ENCODE results near the gene SLC25A33. TPM values are rescaled to one million over a fixed set of nuclear protein-coding genes. Genes with fewer than 3 reads are reported as not detected.

SLC25A33 gene
- total and polyA plus RNA-seq, 2 donors (not counting 1 experiment from before 2014, with no cell fraction given) = 2.3 to 5.0 TPM

DNA sequence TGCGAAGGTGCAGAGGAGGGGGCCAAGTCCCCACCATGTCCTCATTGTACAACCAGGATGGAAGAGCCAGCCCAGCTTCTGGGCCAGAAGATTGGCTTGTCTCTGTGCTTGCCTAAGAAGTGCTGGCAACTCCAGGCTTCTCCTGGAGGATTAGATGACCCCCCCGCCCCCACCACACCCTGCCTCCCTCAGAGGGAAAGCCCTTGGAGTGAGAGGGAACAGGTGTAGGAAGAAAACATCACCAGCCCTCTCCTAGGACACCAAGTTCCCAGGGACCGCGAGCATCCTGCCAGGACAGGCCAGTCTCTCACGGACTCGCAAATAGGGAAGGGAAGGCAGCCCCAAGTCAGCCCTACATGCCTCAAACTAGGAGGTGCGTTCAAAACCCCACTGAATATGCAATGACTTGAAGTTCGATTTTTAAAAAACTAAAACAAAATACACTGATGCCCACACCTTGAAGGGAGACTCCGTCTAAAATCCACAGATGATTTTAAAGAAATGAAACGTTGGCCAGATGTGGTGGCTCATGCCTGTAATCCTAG, 20.7 kb upstream of the SLC25A33 start:
- no peaks in the 10 kb centered on the region for H3K4me1 Mint-ChIP-seq
- H3K4me1 ChIP-seq (ENCODE audit: control insufficient read depth in 2 of 2, insufficient read depth in 2 of 2, low read length in 2 of 2) = no peaks in the 10 kb centered on the region
- H3K36me3 ChIP-seq (replicated peaks in 1 of 2; ENCODE audit: control extremely low read depth in 1 of 2, control insufficient read depth in 1 of 2, extremely low read depth in 1 of 2, insufficient read depth in 2 of 2, low read length in 1 of 2) = no peaks in the 10 kb centered on the region
- intact Hi-C loops (cut with micrococcal nuclease) = no loop called here
- no peak overlapping the region for H3K27ac ChIP-seq (ENCODE audit: low read length in 2 of 2)
- ATAC-seq (ENCODE audit: low read depth) = no peak
- 97% methylated on average over 5 of the region's 10 CpGs for WGBS (ENCODE audit: insufficient coverage)
- DNase-seq = no peak
- TF ChIP-seq EZH2 (IDR thresholded peaks at IDR 0.05; ENCODE audit: borderline replicate concordance, insufficient read depth, low read depth, low read length, poor library complexity, severe bottlenecking) = no peak
- TF ChIP-seq, protein P1, sequence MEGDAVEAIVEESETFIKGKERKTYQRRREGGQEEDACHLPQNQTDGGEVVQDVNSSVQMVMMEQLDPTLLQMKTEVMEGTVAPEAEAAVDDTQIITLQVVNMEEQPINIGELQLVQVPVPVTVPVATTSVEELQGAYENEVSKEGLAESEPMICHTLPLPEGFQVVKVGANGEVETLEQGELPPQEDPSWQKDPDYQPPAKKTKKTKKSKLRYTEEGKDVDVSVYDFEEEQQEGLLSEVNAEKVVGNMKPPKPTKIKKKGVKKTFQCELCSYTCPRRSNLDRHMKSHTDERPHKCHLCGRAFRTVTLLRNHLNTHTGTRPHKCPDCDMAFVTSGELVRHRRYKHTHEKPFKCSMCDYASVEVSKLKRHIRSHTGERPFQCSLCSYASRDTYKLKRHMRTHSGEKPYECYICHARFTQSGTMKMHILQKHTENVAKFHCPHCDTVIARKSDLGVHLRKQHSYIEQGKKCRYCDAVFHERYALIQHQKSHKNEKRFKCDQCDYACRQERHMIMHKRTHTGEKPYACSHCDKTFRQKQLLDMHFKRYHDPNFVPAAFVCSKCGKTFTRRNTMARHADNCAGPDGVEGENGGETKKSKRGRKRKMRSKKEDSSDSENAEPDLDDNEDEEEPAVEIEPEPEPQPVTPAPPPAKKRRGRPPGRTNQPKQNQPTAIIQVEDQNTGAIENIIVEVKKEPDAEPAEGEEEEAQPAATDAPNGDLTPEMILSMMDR (IDR thresholded peaks at IDR 0.05) = no peak
- ChIA-PET POLR2A (no interaction called here), CTCF (interaction anchor here (0.7 kb wide), 1 partner anchor 407 kb away, joined by 3 read pairs; no protein-coding TSS in a partner anchor)
- no peak overlapping the region for H3K9ac ChIP-seq (ENCODE audit: low read length)
- no peak overlapping the region for H3K4me2 ChIP-seq (replicated peaks; ENCODE audit: low read depth, low read length, poor library complexity, severe bottlenecking)
- no peaks in the 10 kb centered on the region for H3K9me3 Mint-ChIP-seq (ENCODE audit: insufficient read depth)
- no peaks in the 10 kb centered on the region for H3K27me3 ChIP-seq (replicated peaks in 1 of 4; ENCODE audit: control extremely low read depth in 1 of 4, control insufficient read depth in 3 of 4, insufficient read depth in 4 of 4, low read length in 3 of 4)
- no peak overlapping the region for H3K27ac Mint-ChIP-seq
- no peak overlapping the region for H3K4me3 Mint-ChIP-seq
- no peak overlapping the region for H3K4me3 ChIP-seq (ENCODE audit: control extremely low read depth in 1 of 5, extremely low read depth in 1 of 5, insufficient read depth in 1 of 5, low read depth in 2 of 5, low read length in 4 of 5)
- no peaks in the 10 kb centered on the region for H3K79me2 ChIP-seq (ENCODE audit: control insufficient read depth, insufficient read depth, low read length)
- no peaks in the 10 kb centered on the region for H3K27me3 Mint-ChIP-seq
- no peak overlapping the region for H2AFZ ChIP-seq (ENCODE audit: insufficient read depth, low read depth, low read length, poor library complexity, severe bottlenecking)
- H4K20me1 ChIP-seq (ENCODE audit: control insufficient read depth, insufficient read depth, low read length, poor library complexity, severe bottlenecking) = no peaks in the 10 kb centered on the region
- H3K9me3 ChIP-seq (ENCODE audit: control extremely low read depth in 1 of 3, control insufficient read depth in 2 of 3, insufficient read depth in 1 of 3, low read length in 2 of 3) = no peaks in the 10 kb centered on the region

GRCh38 chr1:9520411-9520810, 18.9 kb upstream of the SLC25A33 start:
- no peaks in the 10 kb centered on the region for H3K36me3 ChIP-seq (replicated peaks in 1 of 2; ENCODE audit: control extremely low read depth in 1 of 2, control insufficient read depth in 1 of 2, extremely low read depth in 1 of 2, insufficient read depth in 2 of 2, low read length in 1 of 2)
- no peak overlapping the region for H3K4me2 ChIP-seq (replicated peaks; ENCODE audit: low read depth, low read length, poor library complexity, severe bottlenecking)
- H2AFZ ChIP-seq (ENCODE audit: insufficient read depth, low read depth, low read length, poor library complexity, severe bottlenecking) = no peak overlapping the region
- TF ChIP-seq, protein P1 (IDR thresholded peaks at IDR 0.05) = no peak
- TF ChIP-seq EZH2 (IDR thresholded peaks at IDR 0.05; ENCODE audit: borderline replicate concordance, insufficient read depth, low read depth, low read length, poor library complexity, severe bottlenecking) = no peak
- no peaks in the 10 kb centered on the region for H4K20me1 ChIP-seq (ENCODE audit: control insufficient read depth, insufficient read depth, low read length, poor library complexity, severe bottlenecking)
- H3K9ac ChIP-seq (ENCODE audit: low read length) = no peak overlapping the region
- no peaks in the 10 kb centered on the region for H3K4me1 ChIP-seq (ENCODE audit: control insufficient read depth in 2 of 2, insufficient read depth in 2 of 2, low read length in 2 of 2)
- Mint-ChIP-seq H3K9me3 (ENCODE audit: insufficient read depth) (no peaks in the 10 kb centered on the region), H3K4me1 (no peaks in the 10 kb centered on the region), H3K27me3 (no peaks in the 10 kb centered on the region), H3K4me3 (no peak overlapping the region), H3K27ac (no peak overlapping the region)
- no peak overlapping the region for H3K27ac ChIP-seq (ENCODE audit: low read length in 2 of 2)
- DNase-seq (no peak), ATAC-seq (ENCODE audit: low read depth) (no peak)
- H3K79me2 ChIP-seq (ENCODE audit: control insufficient read depth, insufficient read depth, low read length) = no peaks in the 10 kb centered on the region
- ChIA-PET CTCF (no interaction called here), POLR2A (no interaction called here)
- 55% methylated on average over 7 of the region's 8 CpGs for WGBS (ENCODE audit: insufficient coverage)
- H3K27me3 ChIP-seq (replicated peaks in 1 of 4; ENCODE audit: control extremely low read depth in 1 of 4, control insufficient read depth in 3 of 4, insufficient read depth in 4 of 4, low read length in 3 of 4) = no peaks in the 10 kb centered on the region
- intact Hi-C loops (cut with micrococcal nuclease) = no loop called here
- H3K9me3 ChIP-seq (ENCODE audit: control extremely low read depth in 1 of 3, control insufficient read depth in 2 of 3, insufficient read depth in 1 of 3, low read length in 2 of 3) = no peaks in the 10 kb centered on the region
- H3K4me3 ChIP-seq (ENCODE audit: control extremely low read depth in 1 of 5, extremely low read depth in 1 of 5, insufficient read depth in 1 of 5, low read depth in 2 of 5, low read length in 4 of 5) = no peak overlapping the region

Data from B cell (primary cell).